ENCODE results near the gene CCDC116. TPM values are rescaled to one million over a fixed set of nuclear protein-coding genes. Genes with fewer than 3 reads are reported as not detected.

Gene CCDC116
- total RNA-seq, 1 donor from 2014 or later = not detected

DNA sequence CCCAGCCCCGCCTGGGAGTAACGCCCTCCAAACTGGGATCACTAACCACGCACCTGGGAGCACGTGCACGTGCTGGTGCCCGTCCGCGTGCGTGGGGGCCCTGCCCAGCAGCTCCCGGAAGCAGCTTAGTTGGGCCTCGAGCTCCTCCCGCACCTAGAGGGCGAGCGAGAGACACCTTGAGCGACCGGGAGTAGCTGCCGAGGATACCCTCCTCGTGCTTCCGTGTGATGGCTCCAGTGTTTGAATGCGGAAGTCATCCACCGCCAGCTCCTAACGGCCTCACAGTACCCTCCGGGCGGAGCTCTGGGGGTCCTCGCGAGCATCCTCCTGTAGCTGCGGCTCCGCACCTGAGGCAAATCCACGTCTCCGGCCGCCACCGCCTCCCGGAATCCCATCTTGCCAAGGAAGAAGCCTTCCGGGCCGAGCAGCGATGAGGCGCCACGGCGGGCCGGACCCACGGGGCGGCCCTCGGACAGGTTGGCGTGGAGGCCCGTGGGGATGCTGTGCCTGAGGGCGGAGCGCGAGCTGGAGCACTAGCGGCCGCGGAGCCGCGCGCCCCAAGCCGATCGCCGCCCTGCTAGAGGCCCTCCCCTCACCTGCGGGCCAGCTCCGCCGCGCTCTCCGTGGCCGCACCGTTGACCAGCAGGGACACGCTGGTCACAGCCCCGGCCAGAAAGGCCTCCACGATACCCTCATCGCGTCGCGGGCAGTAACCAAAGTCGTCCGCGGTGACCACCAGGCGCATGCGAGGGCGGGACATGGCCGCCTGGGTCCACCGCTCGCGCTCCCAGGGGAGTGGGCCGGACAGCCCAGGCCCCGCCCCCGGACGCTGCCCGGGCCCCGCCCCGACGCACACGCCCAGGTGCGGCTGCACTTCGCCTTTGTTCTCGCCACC is 3.1 kb upstream of the CCDC116 start, which contains the start of gene YDJC:
Gene YDJC (minus strand): TSS at position 768 of the 895 bp plus-strand sequence. CDS start 8 bp downstream, at position 760.
- H3K4me3 ChIP-seq (ENCODE audit: low read depth, low read length) = peak within 1 kb of the TSS; percentile 97
- FAIRE-seq = peak; percentile 40
- peaks cover 11% of the 10 kb centered on the region for H3K36me3 ChIP-seq (ENCODE audit: control insufficient read depth, insufficient read depth, low read length)
- DNase-seq (ENCODE audit: low read depth) = peak; percentile 82
- H3K27me3 ChIP-seq (ENCODE audit: control insufficient read depth, insufficient read depth, low read length) = no peaks in the 10 kb centered on the region
- TF ChIP-seq CTCF (IDR thresholded peaks at IDR 0.05; ENCODE audit: insufficient read depth, low read length, severe bottlenecking) = peak; percentile 84

DNA sequence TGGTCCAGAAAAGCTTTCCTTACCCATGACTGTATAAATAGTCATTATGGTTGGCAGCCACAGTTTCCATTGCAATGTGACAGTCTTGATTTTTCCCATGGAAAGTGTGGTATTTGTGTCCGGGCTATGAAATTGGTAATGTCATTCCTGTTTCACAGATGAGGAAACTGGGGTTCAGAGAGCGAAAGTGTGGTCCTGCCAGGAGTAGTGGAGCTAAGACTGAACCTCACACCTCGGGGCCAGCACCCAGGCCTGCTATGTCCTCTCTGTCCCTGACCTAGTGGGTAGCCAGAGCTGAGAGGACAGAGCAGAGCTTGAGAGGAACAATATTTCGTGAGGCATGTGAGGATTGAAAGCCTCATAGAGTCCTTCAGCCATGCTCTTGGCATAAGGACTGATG is 1.5 kb upstream of the CCDC116 start:
- H3K36me3 ChIP-seq (ENCODE audit: control insufficient read depth, insufficient read depth, low read length) = peaks cover 11% of the 10 kb centered on the region
- no peak for FAIRE-seq
- no peak for TF ChIP-seq CTCF (IDR thresholded peaks at IDR 0.05; ENCODE audit: insufficient read depth, low read length, severe bottlenecking)

DNA sequence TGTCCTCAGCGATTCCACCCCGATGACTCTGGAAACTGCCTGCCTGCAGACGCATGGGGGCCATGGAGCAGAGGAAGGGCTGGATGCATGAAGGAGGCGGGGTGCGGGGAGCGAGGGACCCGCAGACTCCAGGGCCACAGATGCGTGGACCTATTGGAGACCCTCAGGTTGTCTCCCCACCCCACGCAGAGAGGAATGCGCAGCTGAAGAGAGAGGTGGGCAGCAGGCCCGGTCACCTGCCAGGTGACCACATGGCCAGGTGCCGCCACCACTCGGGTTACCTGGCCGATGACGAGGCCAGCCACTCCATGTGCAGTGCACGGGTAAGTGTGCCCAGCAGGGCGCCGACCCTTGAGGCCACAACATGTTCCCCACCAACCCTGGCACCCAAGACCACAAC is 371 bp downstream of the CCDC116 start:
- no peak for TF ChIP-seq CTCF (IDR thresholded peaks at IDR 0.05; ENCODE audit: insufficient read depth, low read length, severe bottlenecking)
- DNase-seq (ENCODE audit: low read depth) (no peak), FAIRE-seq (no peak)
- no peak overlapping the region for H3K4me3 ChIP-seq (ENCODE audit: low read depth, low read length)
- H3K36me3 ChIP-seq (ENCODE audit: control insufficient read depth, insufficient read depth, low read length) = peaks cover 7% of the 10 kb centered on the region
- no peaks in the 10 kb centered on the region for H3K27me3 ChIP-seq (ENCODE audit: control insufficient read depth, insufficient read depth, low read length)

More for the DNA sequence above, 1.5 kb upstream of the CCDC116 start:
- Histone ChIP-seq H3K4me3 (ENCODE audit: low read depth, low read length) (no peak overlapping the region), H3K27me3 (ENCODE audit: control insufficient read depth, insufficient read depth, low read length) (no peaks in the 10 kb centered on the region)
- DNase-seq (ENCODE audit: low read depth) = no peak

DNA sequence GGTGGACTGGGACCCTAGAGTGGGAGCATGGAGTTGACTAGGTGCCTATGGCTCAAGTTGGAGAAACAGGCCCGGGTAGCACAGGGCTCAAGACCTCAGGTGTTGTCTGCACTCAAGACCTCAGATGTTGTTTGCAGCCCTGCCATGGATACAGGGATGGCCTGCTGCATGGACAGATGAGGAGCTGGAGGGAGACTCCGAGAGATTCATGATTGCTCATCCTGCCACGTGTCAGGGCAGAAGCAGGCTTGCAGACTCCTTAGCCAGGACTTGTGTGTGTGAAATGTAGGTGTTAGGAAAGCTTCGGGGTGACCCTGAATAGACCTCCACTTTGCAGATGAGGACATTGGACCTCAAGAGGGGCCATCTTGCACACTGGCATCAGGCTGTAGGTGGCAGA is 921 bp downstream of the CCDC116 start:
- FAIRE-seq (no peak), DNase-seq (ENCODE audit: low read depth) (peak; percentile 81)
- Histone ChIP-seq H3K36me3 (ENCODE audit: control insufficient read depth, insufficient read depth, low read length) (peaks cover 2% of the 10 kb centered on the region), H3K4me3 (ENCODE audit: low read depth, low read length) (no peak overlapping the region), H3K27me3 (ENCODE audit: control insufficient read depth, insufficient read depth, low read length) (no peaks in the 10 kb centered on the region)
- TF ChIP-seq CTCF (IDR thresholded peaks at IDR 0.05; ENCODE audit: insufficient read depth, low read length, severe bottlenecking) = no peak

DNA sequence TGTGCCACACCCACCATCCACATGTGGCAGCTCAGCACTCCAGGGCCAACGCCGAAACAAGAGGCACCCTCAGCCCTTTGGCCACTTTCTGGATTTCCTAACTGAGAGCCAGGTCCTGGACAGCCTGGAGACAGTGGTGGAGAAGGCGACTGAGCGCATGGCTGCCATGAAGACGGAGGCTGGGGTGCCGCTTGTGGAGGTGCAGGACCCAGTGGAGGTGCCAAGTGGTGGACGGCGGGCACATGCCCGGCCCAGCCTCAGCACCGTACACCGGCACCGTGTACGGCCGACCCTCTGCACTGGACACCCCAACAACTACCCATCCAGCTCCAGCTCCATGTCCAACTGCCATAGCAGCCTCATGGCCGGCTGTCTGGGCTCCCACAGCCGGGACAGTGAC is 1.5 kb downstream of the CCDC116 start:
- Histone ChIP-seq H3K4me3 (ENCODE audit: low read depth, low read length) (no peak overlapping the region), H3K36me3 (ENCODE audit: control insufficient read depth, insufficient read depth, low read length) (no peaks in the 10 kb centered on the region), H3K27me3 (ENCODE audit: control insufficient read depth, insufficient read depth, low read length) (no peaks in the 10 kb centered on the region)
- DNase-seq (ENCODE audit: low read depth) = no peak
- no peak for TF ChIP-seq CTCF (IDR thresholded peaks at IDR 0.05; ENCODE audit: insufficient read depth, low read length, severe bottlenecking)
- no peak for FAIRE-seq

All from bronchial epithelial cell (primary cell).